Activated naive CD4-positive, alpha-beta T cell treated with anti-CD3 and anti-CD28 coated beads, Interleukin-2, amount 50 U/mL, for 72 hours (primary cell): ENCODE results near the gene DLG2. TPM values are rescaled to one million over a fixed set of nuclear protein-coding genes. Genes with fewer than 3 reads are reported as not detected.
A peak's percentile ranks its signal among the peaks of the same experiment; 100 is the strongest.
"Not testable (repeated sequence)": the region's sequence is repeated elsewhere in the genome, so short reads cannot be mapped to it uniquely, and the experiment has no call there.

Source experiments
- ATAC-seq, 2 donors: fragments of 150-1000 bp; cut with Tn5 transposase; 2 replicates each; pipeline ENCODE4 v1.10.0; 2021; ENCODE audit warnings: mild to moderate bottlenecking in 2 of 2, moderate library complexity in 2 of 2
- DNase-seq, 2 donors: peaks; one replicate each; pipeline ENCODE4 v3.0.0; 2021 to 2022; ENCODE audit warnings: low spot score in 2 of 2
- H3K27ac Mint-ChIP-seq, 2 donors: one replicate each; pipeline ENCODE4 v1.8.0; 2022; ENCODE audit warnings: mild to moderate bottlenecking in 2 of 2, mixed read lengths in 2 of 2
- H3K36me3 Mint-ChIP-seq, 2 donors: one replicate each; pipeline ENCODE4 v1.8.0; 2022; ENCODE audit warnings: mixed read lengths in 2 of 2
- H3K9me3 Mint-ChIP-seq, 2 donors: one replicate each; pipeline ENCODE4 v1.8.0; 2022; ENCODE audit warnings: mixed read lengths in 2 of 2
- total RNA-seq, 2 donors: library from RNA; stranded (reverse); gene quantifications; one replicate each; pipeline ENCODE4 v1.2.3, GENCODE V29; 2022

The DLG2 gene
- total RNA-seq, 2 donors from 2014 or later = 4.2 to 5.4 TPM

DNA sequence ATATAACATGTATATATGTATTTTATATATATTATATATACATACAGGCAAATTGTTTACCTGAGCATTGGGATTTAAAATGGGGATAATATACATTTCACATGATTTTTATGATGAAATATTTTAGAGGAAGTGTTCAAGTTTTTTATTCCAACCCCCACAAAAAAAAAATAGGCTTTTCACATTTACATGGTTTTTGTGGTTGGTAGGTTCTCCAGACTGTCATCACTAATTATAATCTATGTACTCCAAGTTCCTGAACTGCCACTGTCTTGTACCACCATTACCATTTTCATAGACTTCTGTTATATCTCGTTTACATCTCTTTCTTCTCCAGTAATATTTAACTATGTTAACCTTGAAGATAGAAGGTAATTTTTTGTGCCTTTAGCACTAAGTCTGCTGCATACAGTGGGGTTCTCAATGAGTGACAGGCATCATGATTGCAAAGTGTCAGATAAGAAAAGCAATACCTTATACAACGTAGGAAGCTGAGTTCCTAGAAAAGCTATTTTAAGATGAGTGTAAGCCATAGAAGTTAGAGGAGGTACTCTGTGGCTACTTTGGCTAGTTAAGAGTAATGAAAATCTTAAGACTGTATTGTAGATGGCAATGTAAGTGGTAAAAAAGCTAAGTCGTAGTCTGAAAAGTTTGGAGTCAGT, 25.8 kb upstream of the DLG2 start:
- Mint-ChIP-seq H3K36me3 (peaks cover 2 to 12% of the 10 kb centered on the region in 2 donors), H3K9me3 (no peaks in the 10 kb centered on the region), H3K27ac (no peak overlapping the region)
- no peak for ATAC-seq
- DNase-seq = no peak

DNA sequence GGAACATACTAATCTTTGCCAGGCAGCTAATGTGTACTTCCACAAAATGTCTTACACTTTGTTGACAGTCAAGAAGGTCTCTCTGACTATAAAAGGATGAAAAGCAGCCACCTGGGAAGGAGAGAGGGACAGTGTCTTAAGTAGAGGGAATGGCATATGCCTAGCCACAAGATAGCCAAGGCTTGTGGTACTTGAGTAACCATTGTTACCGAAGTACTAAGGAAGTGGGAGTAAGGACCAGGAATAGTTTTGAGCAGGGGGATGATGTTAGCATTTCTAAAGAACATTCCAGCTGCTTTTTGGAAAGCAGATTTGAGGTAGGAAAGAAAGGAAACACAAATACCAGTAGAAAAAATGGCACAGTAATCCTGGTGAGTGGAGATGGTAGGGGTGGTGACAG, 24.0 kb upstream of the DLG2 start:
- DNase-seq = no peak
- H3K36me3 Mint-ChIP-seq = peaks cover 6 to 16% of the 10 kb centered on the region in 2 donors
- ATAC-seq = no peak
- no peaks in the 10 kb centered on the region for H3K9me3 Mint-ChIP-seq
- H3K27ac Mint-ChIP-seq = peak overlapping the region in 1 of 2 donors; percentile 86

DNA sequence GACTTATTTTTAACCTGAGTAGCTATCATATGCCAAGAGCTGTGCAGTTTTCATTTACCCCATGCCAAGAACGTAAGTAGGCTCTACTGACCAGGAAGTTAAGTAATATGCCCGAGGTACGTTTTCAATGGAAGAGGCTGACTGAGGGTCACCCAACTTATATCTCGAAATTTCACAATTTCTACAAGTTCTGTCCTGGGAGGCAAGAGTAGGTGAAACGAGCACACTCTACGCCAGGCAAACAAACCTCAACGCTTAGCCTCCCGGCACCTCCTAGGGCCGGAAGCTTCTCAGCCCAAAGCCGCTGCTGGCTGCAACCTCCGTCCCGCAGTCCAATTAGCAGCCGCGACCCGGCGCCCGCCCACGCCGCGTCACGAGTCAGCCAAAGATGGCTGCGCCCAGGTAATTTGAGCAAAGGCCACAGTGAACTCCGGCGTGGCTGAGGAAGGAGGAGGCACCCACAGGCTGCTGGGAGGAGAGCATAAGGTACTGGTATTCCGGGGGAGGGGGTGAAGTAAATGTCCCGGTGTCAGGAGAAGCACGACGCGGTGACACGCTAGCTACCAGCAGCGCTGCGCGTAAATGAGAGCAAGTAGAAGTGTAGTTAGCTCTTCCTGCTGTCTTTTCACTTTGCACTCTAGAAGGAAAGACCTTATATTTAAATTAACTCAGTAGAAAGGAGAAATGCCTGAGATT, 20.6 kb upstream of the DLG2 start, which contains the start of gene TMEM126A:
TSS of gene TMEM126A (plus strand) at position 364 of the 696 bp plus-strand sequence. CDS start 2,289 bp downstream, outside the sequence.
- ATAC-seq = peak; percentile 97 to 98
- peak; percentile 91 to 92 for DNase-seq
- Mint-ChIP-seq H3K36me3 (peaks cover 6 to 16% of the 10 kb centered on the region in 2 donors), H3K27ac (peak within 1 kb of the TSS; percentile 92 to 99), H3K9me3 (no peaks in the 10 kb centered on the region)

DNA sequence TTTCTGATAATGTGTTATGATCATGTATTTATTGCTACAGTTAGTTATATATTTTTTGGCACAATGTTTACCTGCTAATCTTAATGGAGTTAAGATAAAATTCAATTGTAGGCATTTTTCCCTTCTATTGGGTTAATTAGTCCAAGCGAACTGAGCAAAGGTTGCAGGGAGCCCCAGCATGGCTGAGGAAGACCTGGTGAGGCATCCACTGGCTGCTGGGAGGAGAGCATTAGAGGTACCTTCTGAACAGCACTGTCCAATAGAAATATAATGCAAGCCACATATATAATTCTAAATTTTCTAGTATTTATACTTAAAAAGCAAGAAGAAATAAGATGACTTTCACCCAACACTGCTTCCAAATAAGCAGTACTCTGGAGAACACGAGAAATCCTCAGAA, 19.9 kb upstream of the DLG2 start:
- peaks cover 6 to 16% of the 10 kb centered on the region in 2 donors for H3K36me3 Mint-ChIP-seq
- peak overlapping the region; percentile 92 to 99 for H3K27ac Mint-ChIP-seq
- peak in 1 of 2 donors; percentile 7 for ATAC-seq
- no peak for DNase-seq
- H3K9me3 Mint-ChIP-seq = no peaks in the 10 kb centered on the region

DNA sequence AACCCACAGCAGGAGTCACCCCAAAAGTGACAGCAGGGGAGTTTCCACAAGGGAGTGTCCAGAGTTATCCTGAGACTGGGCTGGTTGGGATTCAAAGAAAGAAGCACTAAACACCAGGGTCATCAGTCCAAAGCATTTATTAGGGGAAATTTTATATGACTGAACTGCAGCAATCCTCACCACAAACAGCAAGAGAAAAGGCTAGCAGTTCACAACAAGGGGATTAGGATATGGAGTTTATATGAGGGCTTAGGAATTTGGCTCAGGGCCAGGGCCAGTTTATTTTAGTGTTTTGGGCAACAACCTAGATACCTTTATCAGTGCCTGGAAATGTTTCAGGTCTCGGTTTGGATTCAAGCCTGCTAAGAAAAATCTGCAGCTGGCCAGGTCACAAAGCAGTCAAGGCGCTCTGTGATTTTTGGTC, 16.1 kb upstream of the DLG2 start:
- DNase-seq (no peak), ATAC-seq (no peak)
- Mint-ChIP-seq H3K27ac (no peak overlapping the region), H3K9me3 (no peaks in the 10 kb centered on the region), H3K36me3 (peaks cover 6 to 11% of the 10 kb centered on the region in 2 donors)

DNA sequence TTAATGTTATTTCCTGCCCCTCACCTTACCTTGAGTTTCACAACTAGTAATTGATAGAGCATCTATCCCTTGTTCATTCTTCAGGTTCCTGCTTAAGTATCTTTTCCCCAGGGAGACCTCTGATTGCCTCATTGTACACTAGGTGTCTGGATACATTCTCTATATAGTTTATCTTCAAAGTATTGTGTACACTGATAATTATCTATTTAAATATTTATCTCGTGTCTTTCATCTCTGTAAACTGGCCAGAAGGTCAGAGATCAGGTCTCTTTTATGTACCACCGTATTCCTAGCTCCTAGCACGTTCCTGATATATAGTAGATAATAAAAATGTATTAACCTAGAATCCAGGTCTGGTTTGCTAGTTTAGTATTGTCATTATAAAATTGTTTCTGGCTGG, 7.6 kb upstream of the DLG2 start:
- Mint-ChIP-seq H3K27ac (no peak overlapping the region), H3K36me3 (peaks cover 6 to 13% of the 10 kb centered on the region in 2 donors), H3K9me3 (no peaks in the 10 kb centered on the region)
- DNase-seq (no peak), ATAC-seq (no peak)

DNA sequence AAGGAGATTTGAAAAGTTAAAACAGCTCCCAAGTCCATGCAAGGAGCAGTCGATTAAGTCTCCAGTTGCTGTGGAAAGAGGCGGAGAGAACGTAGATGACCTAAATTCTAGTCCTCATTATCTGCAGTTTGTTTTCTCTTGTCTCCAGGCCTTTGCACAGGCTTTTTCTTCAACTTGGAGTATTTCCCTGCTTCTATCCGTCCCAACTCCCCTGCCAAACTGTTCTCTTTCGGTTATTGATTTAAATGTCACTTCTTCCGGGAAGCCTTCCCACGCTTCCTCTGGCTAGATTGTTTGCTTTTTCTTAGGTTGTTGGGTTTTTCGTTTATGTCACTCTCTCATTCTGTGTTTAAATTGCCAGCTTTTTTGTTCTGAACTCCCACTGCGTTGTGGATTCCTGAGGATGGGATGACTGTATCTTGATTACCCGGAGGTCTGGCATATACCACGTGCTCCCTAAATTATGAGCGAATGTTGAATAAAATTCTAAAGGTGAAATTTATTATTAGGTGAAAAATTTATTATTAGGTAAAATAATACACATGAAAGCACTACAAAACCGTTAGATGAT, 1.7 kb upstream of the DLG2 start:
- H3K27ac Mint-ChIP-seq = peak overlapping the region; percentile 97 to 99
- ATAC-seq (peak; percentile 2 to 11), DNase-seq (no peak)
- H3K9me3 Mint-ChIP-seq = no peaks in the 10 kb centered on the region
- peaks cover 13 to 19% of the 10 kb centered on the region in 2 donors for H3K36me3 Mint-ChIP-seq

DNA sequence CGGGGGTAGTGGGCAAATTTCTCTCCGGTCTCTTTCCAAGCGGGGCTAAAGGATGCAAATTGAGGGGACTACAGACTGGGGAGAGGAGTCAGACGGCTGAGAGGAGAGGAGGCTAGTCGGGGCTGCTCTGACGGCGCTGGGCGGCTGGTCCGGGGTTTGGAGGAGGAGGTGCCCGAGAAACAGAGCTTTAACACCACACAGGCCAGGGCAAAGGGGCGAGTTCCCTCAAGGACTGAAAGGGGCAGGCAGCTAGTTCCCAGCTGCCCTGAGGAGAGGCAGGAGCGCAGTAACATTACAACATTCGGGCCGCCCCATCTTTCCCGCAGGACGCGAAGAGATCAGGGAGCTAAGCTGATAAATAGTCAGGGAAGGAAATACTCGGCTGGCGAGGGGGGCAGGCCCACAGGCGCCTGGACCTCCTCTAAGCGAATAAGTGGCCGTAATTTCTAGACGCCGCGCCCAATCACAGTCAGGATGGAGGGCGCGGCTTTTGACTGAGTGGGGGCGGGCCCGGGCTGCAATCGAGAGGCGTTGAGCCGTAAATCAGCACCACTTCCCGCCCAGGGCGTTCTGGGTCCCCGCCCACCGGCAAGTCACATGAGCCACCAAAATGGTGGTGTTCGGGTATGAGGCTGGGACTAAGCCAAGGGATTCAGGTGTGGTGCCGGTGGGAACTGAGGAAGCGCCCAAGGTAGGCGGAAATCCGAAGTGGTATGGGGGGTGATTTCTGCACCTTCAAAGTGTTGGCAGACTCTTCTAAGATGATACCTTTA, 1.0 kb upstream of the DLG2 start, which contains the start of gene TMEM126B:
TSS of gene TMEM126B (plus strand) at position 596 of the 773 bp plus-strand sequence. CDS start at position 611, 15 bp downstream.
- Mint-ChIP-seq H3K27ac (peak within 1 kb of the TSS; percentile 97 to 99), H3K36me3 (peaks cover 13 to 19% of the 10 kb centered on the region in 2 donors), H3K9me3 (no peaks in the 10 kb centered on the region)
- DNase-seq (peak; percentile 94 to 96), ATAC-seq (peak; percentile 94 to 96)

DNA sequence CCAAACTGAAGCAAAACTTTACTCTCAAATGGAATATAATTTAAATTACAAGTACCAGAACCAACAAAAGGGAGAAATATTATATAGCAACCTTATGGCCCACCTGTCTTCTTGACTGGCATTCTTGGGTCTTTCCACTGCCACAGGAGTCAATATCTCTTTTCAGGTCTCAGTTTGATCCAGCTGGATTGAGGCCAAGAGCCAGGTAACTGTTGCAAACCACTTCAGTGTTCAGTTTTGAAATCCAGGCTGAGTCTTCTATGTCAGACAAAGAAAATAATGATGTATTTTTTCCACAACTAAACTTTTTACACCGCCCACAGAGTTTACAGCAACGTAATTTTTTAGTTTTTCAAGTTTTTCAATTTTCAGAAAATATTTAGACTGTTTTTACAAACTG, 648 bp downstream of the DLG2 start:
- Mint-ChIP-seq H3K9me3 (no peaks in the 10 kb centered on the region), H3K36me3 (peaks cover 6 to 19% of the 10 kb centered on the region in 2 donors), H3K27ac (peak overlapping the region; percentile 73 to 99)
- no peak for DNase-seq
- no peak for ATAC-seq

DNA sequence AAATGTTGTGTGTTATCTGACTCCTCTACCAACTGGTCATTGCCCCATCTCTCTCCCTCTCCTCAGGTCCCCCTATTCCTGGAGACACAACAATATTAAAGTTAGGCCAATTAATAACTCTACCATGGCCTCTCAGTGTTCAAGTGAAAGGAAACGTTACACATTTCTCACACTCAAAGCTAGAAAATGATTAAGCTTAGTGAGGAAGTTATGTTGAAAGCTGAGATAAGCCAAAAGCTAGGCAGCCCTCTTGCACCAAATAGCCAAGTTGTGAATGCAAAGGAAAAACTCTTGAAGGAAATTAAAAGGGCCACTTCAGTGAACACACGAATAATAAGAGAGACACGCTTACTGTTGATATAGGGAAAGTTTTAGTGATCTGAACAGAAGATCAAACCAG, 6.9 kb downstream of the DLG2 start:
- DNase-seq (no peak), ATAC-seq (peak in 1 of 2 donors; percentile 74)
- Mint-ChIP-seq H3K36me3 (no peaks in the 10 kb centered on the region), H3K27ac (peak overlapping the region in 1 of 2 donors; percentile 7), H3K9me3 (no peaks in the 10 kb centered on the region)

DNA sequence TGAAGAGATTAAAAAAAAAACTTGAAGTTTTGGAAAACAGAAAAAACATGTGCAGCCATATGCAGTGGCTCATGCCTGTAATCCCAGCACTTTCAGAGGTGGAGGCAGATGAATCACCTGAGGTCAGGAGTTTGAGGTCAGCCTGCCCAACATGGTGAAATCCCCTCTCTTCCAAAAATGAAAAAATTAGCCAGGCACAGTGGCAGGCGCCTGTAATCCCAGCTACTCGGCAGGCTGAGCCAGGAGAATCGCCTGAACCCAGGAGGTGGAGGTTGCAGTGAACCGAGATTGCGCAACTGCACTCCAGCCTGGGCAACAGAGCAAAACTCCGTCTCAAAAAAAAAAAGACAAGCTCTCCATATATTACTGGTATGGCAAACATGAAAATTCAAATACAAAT, 7.6 kb downstream of the DLG2 start:
- Mint-ChIP-seq H3K9me3 (no peaks in the 10 kb centered on the region), H3K27ac (peak overlapping the region in 1 of 2 donors; percentile 7), H3K36me3 (no peaks in the 10 kb centered on the region)
- ATAC-seq (peak; percentile 49 to 86), DNase-seq (peak in 1 of 2 donors; percentile 57)

DNA sequence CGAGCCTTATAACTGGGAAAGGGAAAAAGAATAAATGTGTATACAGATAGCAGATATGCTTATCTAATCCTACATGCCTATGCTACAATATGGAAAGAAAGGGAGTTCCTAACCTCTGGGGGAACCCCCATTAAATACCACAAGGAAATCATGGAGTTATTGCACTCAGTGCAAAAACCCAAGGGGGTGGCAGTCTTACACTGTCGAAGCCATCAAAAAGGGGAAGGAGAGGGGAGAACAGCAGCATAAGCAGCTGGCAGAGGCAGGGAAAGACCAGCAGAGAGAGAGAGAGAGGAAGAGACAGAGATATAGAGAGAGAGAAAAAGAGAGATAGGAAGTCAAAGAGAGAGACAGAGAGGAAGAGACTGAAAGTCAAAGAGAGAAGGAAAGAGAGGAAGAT, 15.5 kb downstream of the DLG2 start:
- ATAC-seq, H3K9me3 Mint-ChIP-seq, DNase-seq, H3K27ac Mint-ChIP-seq: not testable (repeated sequence)
- peaks cover 5 to 11% of the 10 kb centered on the region in 2 donors for H3K36me3 Mint-ChIP-seq

DNA sequence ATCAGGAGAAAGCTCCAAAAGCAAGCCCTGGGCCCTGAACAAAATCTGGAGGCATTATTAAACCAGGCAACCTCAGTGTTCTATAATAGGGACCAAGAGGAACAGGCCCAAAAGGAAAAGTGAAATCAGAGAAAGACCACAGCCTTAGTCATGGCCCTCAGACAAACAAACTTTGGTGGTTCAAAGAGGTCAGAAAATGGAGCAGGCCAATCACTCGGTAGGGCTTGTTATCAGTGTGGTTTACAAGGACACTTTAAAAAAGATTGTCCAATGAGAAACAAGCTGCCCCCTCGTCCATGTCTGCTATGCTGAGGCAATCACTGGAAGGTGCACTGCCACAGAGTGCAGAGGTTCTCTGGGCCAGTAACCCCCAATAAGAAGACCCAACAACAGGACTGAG, 17.9 kb downstream of the DLG2 start:
- not testable (repeated sequence) for H3K9me3 Mint-ChIP-seq, H3K27ac Mint-ChIP-seq, ATAC-seq, DNase-seq
- peaks cover 5 to 11% of the 10 kb centered on the region in 2 donors for H3K36me3 Mint-ChIP-seq

DNA sequence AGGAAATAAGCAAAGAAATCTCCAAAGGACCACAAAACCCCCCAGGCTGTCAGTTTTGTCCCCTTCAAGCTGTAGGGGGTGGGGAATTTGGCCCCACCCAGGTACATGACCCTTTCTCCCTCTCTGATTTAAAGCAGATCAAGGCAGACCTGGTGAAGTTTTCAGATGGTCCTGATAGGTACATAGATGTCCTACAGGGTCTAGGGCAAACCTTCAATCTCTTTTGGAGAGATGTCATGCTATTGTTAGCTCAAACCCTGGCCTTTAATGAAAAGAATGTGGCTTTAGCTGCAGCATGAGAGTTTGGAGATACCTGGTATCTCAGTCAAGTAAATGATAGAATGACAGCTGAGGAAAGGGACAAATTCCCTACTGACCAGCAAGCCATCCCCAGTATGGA, 18.5 kb downstream of the DLG2 start:
- DNase-seq, ATAC-seq, H3K27ac Mint-ChIP-seq, H3K9me3 Mint-ChIP-seq, H3K36me3 Mint-ChIP-seq: not testable (repeated sequence)

DNA sequence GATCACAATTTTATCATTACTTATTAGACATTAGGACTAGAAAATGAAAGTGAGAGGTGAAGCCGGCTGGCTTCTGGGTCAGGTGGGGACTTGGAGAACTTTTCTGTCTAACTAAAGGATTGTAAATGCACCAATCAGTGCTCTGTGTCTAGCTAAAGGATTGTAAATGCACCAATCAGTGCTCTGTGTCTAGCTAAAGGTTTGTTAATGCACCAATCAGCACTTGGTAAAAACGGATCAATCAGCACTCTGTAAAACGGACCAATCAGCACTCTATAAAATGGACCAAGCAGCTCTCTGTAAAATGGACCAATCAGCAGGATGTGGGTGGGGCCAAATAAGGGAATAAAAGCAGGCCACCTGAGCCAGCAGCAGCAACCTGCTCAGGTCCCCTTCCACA, 20.9 kb downstream of the DLG2 start:
- not testable (repeated sequence) for DNase-seq, H3K27ac Mint-ChIP-seq, H3K9me3 Mint-ChIP-seq, ATAC-seq, H3K36me3 Mint-ChIP-seq

DNA sequence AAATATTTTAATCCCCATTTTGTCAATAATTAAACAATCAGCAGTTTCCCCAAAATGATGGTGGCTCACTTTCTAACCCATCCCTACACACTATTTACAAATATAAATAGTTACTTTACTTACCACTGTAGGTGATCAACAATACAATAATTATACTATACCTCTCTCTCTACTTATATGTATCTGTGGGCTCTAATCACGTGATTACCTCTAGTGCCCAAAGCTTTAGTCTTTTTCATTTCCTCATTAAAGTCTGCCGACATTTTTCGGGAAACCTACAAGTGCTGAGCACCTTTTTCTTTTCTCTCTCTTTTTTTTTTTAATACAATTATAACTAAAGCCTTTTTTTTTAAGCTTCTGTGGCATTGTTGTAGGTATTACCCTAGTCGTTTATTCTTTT, 23.9 kb downstream of the DLG2 start:
- DNase-seq (no peak), ATAC-seq (no peak)
- Mint-ChIP-seq H3K9me3 (no peaks in the 10 kb centered on the region), H3K27ac (no peak overlapping the region), H3K36me3 (peaks cover 0 to under 1% of the 10 kb centered on the region in 2 donors)
